GM20000 (cell line): ENCODE results near the gene TMEM187.

Source experiments
- DNase-seq: peaks from one replicate; pipeline ENCODE4 v3.0.0; 2012; ENCODE audit warnings: low spot score
- CTCF ChIP-seq: IDR thresholded peaks from 2 replicates; pipeline ENCODE4 v1.5.1; 2012; ENCODE audit warnings: mild to moderate bottlenecking, control low read depth; ENCODE audit errors: extremely low read depth, missing control alignments

The TMEM187 gene

GRCh38 chrX:153931748-153932147, 40.8 kb upstream of the TMEM187 start:
- no peak for DNase-seq
- no peak for TF ChIP-seq CTCF

- no peak for TF ChIP-seq CTCF
- DNase-seq, result no peak
Measured at GRCh38 chrX:153932220-153932915, 40.2 kb upstream of the TMEM187 start.

GRCh38 chrX:153933748-153934147, 38.8 kb upstream of the TMEM187 start:
- no peak for DNase-seq
- TF ChIP-seq CTCF, result no peak

GRCh38 chrX:153934148-153934761, 38.3 kb upstream of the TMEM187 start:
- no peak for DNase-seq
- no peak for TF ChIP-seq CTCF

- TF ChIP-seq CTCF, result no peak
Measured at GRCh38 chrX:153934762-153935325, 37.7 kb upstream of the TMEM187 start, which contains the start of gene NAA10. Gene NAA10 (minus strand): TSS chrX:153935037. CDS start chrX:153934904, 133 bp downstream.

GRCh38 chrX:153935326-153935851, 37.2 kb upstream of the TMEM187 start:
- no peak for DNase-seq
- TF ChIP-seq CTCF, result no peak

More at GRCh38 chrX:153934762-153935325, 37.7 kb upstream of the TMEM187 start, which contains the start of gene NAA10:
- peak; percentile 95 for DNase-seq

GRCh38 chrX:153937056-153937455, 35.5 kb upstream of the TMEM187 start:
- TF ChIP-seq CTCF, result no peak
- no peak for DNase-seq
